ENCODE data around the gene KIAA1328. TPM values are rescaled to one million over a fixed set of nuclear protein-coding genes. Genes with fewer than 3 reads are reported as not detected.
"Not testable (repeated sequence)": the region's sequence is repeated elsewhere in the genome, so short reads cannot be mapped to it uniquely, and the experiment has no call there.

Gene KIAA1328
- total RNA-seq, 1 experiment from 2014 or later: 9.1 TPM

GRCh38 chr18:36887114-36887513 lies 58.2 kb downstream of the KIAA1328 start:
- no peak for DNase-seq (ENCODE audit: low spot score)

DNA sequence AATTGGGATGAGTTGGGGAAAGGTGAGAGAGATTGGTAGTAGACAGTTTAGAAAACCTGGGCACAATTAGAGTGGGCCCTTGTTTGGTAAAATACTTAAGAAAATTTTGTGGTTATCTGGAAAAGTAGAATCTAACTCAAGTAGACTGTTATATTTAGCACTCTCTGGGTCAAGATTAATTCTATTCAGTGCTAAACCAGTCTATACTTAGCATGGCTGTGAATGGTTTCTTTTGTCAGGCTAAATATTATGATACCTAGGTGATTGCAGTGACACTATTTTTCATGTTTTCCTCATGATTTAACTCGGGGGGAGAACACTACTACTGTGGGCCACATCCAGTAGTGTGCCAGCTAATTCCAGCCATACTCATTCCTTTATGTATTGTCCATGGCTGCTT lies 58.9 kb downstream of the KIAA1328 start:
- no peak for DNase-seq (ENCODE audit: low spot score)

- DNase-seq (ENCODE audit: low spot score): no peak
Observed at GRCh38 chr18:36888778-36889177, 59.9 kb downstream of the KIAA1328 start.

GRCh38 chr18:36889321-36889720 lies 60.4 kb downstream of the KIAA1328 start:
- DNase-seq (ENCODE audit: low spot score): no peak

GRCh38 chr18:36889742-36890141 lies 60.8 kb downstream of the KIAA1328 start:
- no peak for DNase-seq (ENCODE audit: low spot score)

DNA sequence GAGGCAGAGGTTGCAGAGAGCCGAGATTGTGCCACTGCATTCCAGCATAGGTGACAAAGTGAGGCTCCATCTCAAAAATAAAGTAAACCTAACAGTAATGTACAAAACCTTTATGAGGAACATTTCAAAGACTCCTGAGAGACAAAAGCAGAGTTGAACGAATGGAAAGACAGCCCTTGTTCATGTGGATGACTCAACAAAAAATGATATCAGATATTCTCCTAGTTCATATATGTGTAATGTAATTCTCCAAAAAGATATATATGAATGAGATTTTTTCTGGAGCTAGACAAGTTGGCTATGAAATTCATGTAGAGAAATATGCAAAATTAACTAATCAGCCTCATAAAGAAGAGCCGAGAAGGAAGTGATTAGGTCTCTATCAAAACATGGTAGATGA lies 61.7 kb downstream of the KIAA1328 start:
- DNase-seq (ENCODE audit: low spot score): no peak

DNA sequence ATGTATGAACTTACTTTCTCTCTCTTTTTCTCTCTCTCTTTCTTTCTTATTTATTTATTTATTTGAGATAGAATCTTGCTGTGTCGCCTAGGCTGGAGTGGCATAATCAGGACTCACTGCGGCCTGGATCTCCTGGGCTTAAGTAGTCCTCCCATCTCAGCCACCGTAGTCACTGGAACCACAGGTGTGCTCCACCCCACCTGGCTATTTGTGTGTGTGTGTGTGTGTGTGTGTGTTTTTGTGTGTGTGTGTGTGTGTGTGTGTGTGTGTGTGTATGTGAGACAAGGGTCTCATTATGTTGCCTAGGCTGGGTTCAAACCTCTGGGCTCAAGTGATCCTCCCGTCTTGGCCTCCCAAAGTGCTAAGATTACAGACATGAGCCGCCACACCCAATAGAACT lies 64.3 kb downstream of the KIAA1328 start:
- DNase-seq (ENCODE audit: low spot score): no peak

DNA sequence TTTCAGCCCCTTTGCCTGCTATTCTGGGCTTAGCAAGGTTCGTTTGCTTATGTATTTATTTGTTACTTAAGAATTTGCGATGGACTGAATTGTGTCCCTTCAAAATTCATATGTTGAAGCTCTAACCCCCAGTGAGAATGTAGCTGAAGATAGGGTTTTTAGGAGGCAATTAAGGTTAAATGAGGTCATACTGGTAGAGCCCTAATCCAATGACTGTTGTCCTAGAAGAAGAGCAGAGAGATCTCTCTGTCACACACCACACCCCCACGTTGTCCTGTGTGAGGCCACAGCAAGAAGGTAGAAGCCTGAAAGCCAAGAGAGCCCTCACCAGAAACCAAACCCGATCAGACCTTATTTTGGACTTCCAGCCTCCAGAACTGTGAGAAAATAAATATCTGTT lies 66.7 kb downstream of the KIAA1328 start:
- no peak for DNase-seq (ENCODE audit: low spot score)

DNA sequence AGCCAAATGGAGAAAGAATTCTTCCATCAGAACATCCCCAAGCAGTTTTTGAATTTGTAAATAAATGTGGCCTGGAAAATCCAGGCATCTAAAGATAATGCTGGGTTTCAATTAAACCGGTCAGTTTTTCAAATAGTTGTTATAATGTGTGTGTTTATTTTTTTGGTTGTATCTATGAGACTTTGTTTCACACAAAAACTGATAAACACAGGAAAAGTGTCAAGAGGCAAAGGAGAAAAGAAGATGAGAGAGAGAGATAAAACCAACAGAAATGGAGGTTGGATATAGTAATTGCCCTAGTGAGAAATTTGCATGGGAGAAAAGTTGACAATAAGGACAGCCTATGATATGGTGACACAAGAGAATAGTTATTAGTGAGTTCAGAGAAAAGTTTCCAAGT lies 68.3 kb downstream of the KIAA1328 start:
- DNase-seq (ENCODE audit: low spot score): no peak

GRCh38 chr18:36899289-36899688 lies 70.4 kb downstream of the KIAA1328 start:
- peak; percentile 11 for DNase-seq (ENCODE audit: low spot score)

DNA sequence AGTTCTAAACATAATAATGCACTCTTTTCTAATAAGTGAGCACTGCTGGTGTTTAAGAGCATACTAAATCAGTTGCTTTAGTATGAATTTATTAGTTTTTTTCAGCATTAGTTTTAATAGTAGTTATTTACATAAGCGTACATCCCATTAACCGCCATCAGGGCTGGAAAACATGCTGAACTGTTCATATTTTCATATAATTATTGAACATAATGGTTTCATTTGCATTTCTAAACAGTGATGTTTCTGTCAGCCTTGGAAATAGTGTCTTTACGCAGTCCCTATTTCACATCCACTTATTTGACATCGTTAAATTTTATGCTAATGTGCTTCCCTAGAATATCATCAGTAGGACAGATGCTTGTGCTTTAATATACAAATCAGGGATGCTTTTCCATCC lies 71.5 kb downstream of the KIAA1328 start:
- DNase-seq (ENCODE audit: low spot score): no peak

DNA sequence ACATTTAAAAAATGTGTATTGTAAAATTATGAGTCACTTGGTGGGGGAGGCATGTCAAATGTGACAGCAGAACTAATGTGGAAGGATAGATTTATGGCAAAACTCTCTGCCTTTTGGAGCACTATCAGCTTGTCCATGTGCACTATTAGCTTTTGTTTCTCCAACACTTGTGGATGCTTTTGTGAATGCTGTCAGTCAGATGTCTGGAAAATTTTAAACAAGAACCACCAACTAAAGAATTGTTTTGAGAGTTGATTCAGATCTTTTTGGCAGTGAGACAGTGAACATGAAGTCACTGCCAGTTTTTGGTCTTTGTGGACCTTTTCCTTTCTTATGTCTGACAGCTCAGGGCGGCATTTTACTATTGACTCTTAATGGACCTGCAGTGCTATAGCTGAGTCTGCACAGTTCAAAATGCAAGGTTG lies 72.4 kb downstream of the KIAA1328 start:
- DNase-seq (ENCODE audit: low spot score): no peak

GRCh38 chr18:36903215-36903928 lies 74.4 kb downstream of the KIAA1328 start:
- DNase-seq (ENCODE audit: low spot score): no peak

GRCh38 chr18:36905571-36905970 lies 76.6 kb downstream of the KIAA1328 start:
- DNase-seq (ENCODE audit: low spot score): no peak

GRCh38 chr18:36909282-36909681 lies 80.4 kb downstream of the KIAA1328 start:
- not testable (repeated sequence) for DNase-seq (ENCODE audit: low spot score)

GRCh38 chr18:36912887-36913286 lies 84.0 kb downstream of the KIAA1328 start:
- DNase-seq (ENCODE audit: low spot score): no peak

- DNase-seq (ENCODE audit: low spot score): no peak
Observed at GRCh38 chr18:36917907-36918306, 89.0 kb downstream of the KIAA1328 start.

DNA sequence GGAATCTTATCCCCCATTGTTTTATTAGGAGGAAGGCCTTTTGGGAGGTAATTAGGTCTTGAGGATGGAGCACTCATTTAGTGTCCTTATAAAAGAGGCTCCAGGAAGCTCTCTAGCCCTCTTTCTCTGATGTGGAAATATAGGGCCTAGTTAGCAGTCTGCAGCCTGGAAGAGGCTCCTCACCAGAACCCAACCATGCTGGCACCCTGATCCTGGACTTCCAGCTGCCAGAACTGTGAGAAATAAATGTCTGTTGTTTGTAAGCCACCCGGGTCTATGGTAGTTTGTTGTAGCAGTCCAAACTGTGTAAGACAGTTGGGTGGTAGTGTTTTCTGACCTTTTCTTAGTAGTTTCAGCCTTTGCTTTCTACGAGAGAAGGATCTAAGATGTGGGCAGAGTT lies 100.7 kb downstream of the KIAA1328 start:
- DNase-seq (ENCODE audit: low spot score): no peak

DNA sequence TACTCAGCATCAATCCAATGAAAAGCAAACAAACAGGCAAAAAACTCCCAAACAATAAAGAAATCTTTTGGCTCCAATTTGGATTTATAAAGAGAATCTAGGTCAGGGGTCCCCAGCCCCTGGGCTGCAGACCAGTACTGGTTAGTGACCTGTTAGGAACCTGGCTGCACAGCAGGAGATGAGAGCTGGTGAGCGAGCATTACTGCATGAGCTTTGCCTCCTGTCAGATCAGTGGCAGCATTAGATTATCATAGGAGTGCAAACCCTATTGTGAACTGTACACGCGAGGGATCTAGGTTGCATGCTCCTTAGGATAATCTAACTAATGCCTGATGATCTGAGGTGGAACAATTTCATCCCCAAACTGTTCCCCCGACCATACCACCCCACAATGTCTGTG lies 102.2 kb downstream of the KIAA1328 start:
- no peak for DNase-seq (ENCODE audit: low spot score)

DNA sequence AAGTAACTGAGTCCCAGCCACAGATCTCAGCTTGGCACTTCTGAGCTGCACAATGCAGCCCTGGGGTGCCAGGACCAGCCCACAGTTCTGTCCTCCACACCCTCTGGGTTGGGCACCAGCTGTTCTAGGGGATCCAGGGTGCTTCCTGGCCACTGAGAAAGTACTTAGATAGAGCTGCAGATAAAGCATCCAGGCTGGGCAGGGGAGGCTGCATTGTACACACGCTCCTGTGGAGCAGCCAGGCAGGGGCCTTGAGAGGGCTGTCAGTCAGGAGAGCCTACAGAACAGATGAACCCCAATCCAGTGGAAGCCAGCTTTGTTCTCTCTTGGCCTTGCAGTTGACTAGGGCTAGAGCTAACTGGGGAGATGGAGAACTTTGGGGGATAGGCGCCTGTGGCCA lies 104.6 kb downstream of the KIAA1328 start:
- no peak for DNase-seq (ENCODE audit: low spot score)

DNA sequence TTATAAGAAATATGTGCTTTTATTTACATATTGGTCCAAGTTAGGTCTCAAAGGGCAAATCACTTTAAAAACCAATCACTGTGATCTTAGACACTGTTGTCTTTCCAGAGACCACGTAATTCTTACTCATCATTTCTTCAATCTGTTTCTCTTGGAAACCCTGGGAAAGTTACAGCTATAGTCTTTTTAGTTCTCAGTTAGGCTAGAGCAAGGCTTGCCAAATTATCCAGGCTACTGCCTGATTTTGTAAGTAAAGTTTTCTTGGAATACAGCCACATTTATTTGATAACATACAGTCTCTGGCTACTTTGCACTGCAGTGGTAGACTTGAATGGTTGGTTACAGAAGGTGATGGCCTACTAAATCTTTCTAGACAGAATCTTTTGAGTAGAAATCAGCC lies 106.0 kb downstream of the KIAA1328 start:
- DNase-seq (ENCODE audit: low spot score): peak; percentile 26

- peak; percentile 6 for DNase-seq (ENCODE audit: low spot score)
Observed at GRCh38 chr18:36942264-36942663, 113.3 kb downstream of the KIAA1328 start.

DNA sequence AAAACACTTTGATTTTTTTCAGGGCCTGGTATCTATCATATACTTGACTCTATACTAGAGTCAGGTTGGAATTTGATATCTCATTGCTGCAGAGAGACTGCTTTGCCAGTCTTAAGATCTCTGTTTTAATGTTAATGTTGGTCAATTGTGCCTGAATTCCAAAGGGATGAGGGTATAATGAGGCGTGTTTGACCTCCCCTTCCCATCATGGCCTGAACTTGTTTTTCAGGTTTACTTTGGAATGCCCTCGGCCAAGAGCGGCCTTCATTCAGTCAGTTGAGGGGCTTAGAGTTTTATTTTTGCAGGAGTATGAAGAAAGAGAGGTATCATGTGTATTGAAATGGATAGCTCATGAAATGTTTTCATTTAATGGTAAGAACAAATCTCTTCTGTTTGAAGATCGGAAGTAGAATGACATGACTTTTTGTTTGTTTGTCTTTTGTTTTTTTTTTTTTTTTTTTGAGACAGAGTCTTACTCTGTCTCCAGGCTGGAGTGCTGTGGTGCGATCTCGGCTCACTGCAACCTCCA lies 119.0 kb downstream of the KIAA1328 start:
- DNase-seq (ENCODE audit: low spot score): no peak

- no peak for DNase-seq (ENCODE audit: low spot score)
Observed at GRCh38 chr18:36950282-36950681, 121.4 kb downstream of the KIAA1328 start.

Measured in A172 (cell line).